Lung (tissue), 12 donors: ENCODE data around the gene ROCK2. TPM values are rescaled to one million over a fixed set of nuclear protein-coding genes. Genes with fewer than 3 reads are reported as not detected.

Experiments
- ATAC-seq: fragments of 200-7000 bp; cut with Tn5 transposase; one replicate; pipeline ENCODE4 v1.9.1; 2020; ENCODE audit warnings: moderate number of reproducible peaks; ENCODE audit not compliant: insufficient read depth, low FRiP score
- DNase-seq, 3 donors: peaks; one replicate each; pipeline ENCODE4 v3.0.0-alpha.2; 2013 to 2017
- H3K27ac ChIP-seq, 2 donors: one replicate each; pipeline ENCODE4 v1.5.1; 2013; ENCODE audit warnings: mild to moderate bottlenecking in 2 of 2, moderate library complexity in 2 of 2, control low read depth in 1 of 2, inconsistent platforms in 1 of 2, low read depth in 1 of 2, low read length in 1 of 2
- H3K27me3 ChIP-seq, 3 donors: one replicate each; pipeline ENCODE4 v1.5.1; 2013; ENCODE audit warnings: low read length in 2 of 3; ENCODE audit not compliant: control insufficient read depth in 3 of 3, insufficient read depth in 3 of 3
- H3K36me3 ChIP-seq, 4 donors: one replicate each; pipeline ENCODE4 v1.5.1; 2013; ENCODE audit warnings: low read length in 4 of 4, mild to moderate bottlenecking in 1 of 4, moderate library complexity in 1 of 4; ENCODE audit not compliant: control insufficient read depth in 4 of 4, insufficient read depth in 4 of 4
- H3K4me1 ChIP-seq, 5 donors: one replicate each; pipeline ENCODE4 v1.5.1; 2013; ENCODE audit warnings: low read length in 5 of 5, mild to moderate bottlenecking in 2 of 5, moderate library complexity in 1 of 5; ENCODE audit not compliant: control insufficient read depth in 5 of 5, insufficient read depth in 5 of 5
- H3K4me3 ChIP-seq: one replicate; pipeline ENCODE4 v1.5.1; 2013; ENCODE audit warnings: mild to moderate bottlenecking, control low read depth, moderate library complexity
- H3K9ac ChIP-seq, 2 donors: one replicate each; pipeline ENCODE4 v1.5.1; 2013; ENCODE audit warnings: low read length in 2 of 2, control low read depth in 1 of 2; ENCODE audit not compliant: insufficient read depth in 1 of 2
- H3K9me3 ChIP-seq, 4 donors: one replicate each; pipeline ENCODE4 v1.5.1; 2013; ENCODE audit warnings: low read length in 3 of 4, mild to moderate bottlenecking in 1 of 4, moderate library complexity in 1 of 4; ENCODE audit not compliant: control insufficient read depth in 4 of 4, insufficient read depth in 3 of 4
- WGBS, 2 donors: extraction: QIAGEN DNeasy Blood & Tissue Kit; methylation state at CpG; one replicate each; pipeline ENCODE4 v1.1.7; 2013; 5-methylcytosine and 5-hydroxymethylcytosine counted together
- polyA plus RNA-seq, 2 donors: library from polyadenylated mRNA; stranded (reverse); fragments of 200-250 nt; gene quantifications; one replicate each; pipeline ENCODE4 v1.2.1, GENCODE V29; 2013
- total RNA-seq, 2 donors: library from RNA; depleted of rRNA in 1 of 2; stranded (reverse); fragments of >200 nt in 1 of 2; gene quantifications; one replicate each; pipeline ENCODE4 v1.2.1, GENCODE V29; 2014 to 2021
- TF ChIP-seq, protein P1 (sequence below): IDR thresholded peaks from 2 replicates; pipeline ENCODE4 v1.5.1; 2012; ENCODE audit warnings: mild to moderate bottlenecking; ENCODE audit errors: control extremely low read depth, extremely low read depth
- donor health status: control.
- donor health status: control.
- donor health status: Bipolar disorder and iron deficiency.
- donor health status: healthy.
- donor health status: DM: yes; HTN: yes; CAD: no.

The ROCK2 gene
- total and polyA plus RNA-seq, 4 donors = 8.0 to 103 (median 28.7) TPM

DNA sequence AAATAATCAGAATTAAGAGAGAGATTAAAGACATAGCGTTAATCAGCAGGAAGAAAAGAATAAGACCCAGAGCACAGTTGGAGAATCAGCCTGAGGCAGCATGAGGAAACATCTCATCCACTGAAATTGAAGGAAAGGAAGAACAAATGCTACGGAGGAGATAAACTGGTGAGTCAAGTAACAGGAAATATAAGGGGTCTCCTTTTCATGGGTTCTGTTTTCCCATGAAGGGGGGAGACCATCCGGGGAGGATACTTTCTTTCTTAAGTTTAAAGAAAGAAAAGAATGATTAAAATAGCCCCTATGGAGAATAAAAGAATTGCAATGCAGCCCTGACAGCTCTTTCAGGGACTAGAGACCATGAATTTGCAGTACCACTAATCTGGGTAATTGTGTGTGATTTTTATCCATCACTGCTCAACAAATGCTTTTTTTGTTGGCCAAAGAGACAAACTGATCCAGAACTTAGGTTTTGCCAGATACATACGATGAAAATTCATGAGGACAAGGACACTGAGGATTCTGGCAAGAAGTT, 17.7 kb downstream of the ROCK2 start:
- Histone ChIP-seq H3K27ac (no peak overlapping the region), H3K9ac (no peak overlapping the region), H3K9me3 (no peaks in the 10 kb centered on the region), H3K4me1 (peaks cover 0 to 13% (median 1%) of the 10 kb centered on the region in 5 donors), H3K36me3 (no peaks in the 10 kb centered on the region), H3K4me3 (no peak overlapping the region), H3K27me3 (no peaks in the 10 kb centered on the region)
- TF ChIP-seq, protein P1, sequence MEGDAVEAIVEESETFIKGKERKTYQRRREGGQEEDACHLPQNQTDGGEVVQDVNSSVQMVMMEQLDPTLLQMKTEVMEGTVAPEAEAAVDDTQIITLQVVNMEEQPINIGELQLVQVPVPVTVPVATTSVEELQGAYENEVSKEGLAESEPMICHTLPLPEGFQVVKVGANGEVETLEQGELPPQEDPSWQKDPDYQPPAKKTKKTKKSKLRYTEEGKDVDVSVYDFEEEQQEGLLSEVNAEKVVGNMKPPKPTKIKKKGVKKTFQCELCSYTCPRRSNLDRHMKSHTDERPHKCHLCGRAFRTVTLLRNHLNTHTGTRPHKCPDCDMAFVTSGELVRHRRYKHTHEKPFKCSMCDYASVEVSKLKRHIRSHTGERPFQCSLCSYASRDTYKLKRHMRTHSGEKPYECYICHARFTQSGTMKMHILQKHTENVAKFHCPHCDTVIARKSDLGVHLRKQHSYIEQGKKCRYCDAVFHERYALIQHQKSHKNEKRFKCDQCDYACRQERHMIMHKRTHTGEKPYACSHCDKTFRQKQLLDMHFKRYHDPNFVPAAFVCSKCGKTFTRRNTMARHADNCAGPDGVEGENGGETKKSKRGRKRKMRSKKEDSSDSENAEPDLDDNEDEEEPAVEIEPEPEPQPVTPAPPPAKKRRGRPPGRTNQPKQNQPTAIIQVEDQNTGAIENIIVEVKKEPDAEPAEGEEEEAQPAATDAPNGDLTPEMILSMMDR = no peak
- ATAC-seq = no peak
- DNase-seq = no peak
- 44 to 52% methylated on average over 4 of the region's 4 CpGs for WGBS, 2 donors

DNA sequence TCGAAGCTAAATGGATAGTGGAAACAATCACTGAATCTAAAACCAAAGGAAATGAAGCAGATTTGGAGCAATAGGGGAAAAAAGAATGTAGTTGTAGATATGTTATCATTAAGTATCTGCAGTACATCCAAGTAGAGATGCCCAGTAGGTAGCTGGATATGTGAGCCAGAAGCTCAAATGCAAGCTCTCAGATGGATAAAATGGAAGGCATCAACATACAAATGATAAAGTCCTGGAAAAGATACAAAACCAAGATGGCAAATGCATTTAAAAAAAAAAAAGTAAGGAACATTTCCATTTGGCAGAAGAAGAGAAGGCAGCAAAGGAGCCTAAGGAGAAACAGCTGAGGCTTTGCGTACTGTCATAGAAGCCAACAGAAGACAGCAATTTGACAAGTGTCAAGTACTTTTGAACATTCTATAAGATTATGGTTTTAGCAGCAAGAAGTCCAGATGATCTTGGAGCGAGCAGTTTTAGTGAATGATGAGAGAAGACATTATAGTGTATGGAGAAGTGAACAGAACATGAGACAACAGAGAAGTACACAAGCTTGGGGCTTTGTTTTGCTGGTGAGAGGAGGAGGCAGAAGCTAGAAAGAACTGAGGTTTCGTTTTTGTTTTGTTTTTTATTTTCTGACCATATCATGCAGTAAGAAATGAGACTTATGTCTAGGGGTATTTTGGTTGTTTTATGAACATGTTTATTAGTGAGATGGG, 18.3 kb downstream of the ROCK2 start:
- Histone ChIP-seq H3K9ac (no peak overlapping the region), H3K4me3 (no peak overlapping the region), H3K27me3 (no peaks in the 10 kb centered on the region), H3K36me3 (no peaks in the 10 kb centered on the region), H3K9me3 (no peaks in the 10 kb centered on the region), H3K27ac (no peak overlapping the region), H3K4me1 (peaks cover 0 to 13% (median under 1%) of the 10 kb centered on the region in 5 donors)
- DNase-seq = no peak
- TF ChIP-seq, protein P1 = no peak
- 58 to 61% methylated on average over 4 of the region's 4 CpGs for WGBS, 2 donors
- no peak for ATAC-seq

DNA sequence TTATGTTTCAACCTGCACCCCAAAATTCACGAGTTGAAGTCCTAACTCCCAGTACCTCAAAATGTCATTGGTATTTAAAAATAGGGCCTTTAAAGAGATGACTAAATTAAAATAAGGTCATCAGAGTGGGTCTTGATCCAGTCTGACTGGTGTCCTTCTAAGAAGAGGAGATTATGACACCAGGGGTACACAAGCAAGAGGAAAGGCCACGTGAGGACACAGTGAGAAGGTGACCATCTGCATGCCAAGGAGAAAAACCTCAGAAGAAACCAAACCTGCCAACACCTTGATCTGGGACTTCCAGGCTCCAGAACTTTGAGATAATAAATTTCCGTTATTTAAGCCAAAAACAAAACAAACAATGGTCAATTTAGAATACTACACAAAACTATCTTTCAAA, 22.6 kb downstream of the ROCK2 start:
- no peaks in the 10 kb centered on the region for H3K27me3 ChIP-seq
- H3K9me3 ChIP-seq = no peaks in the 10 kb centered on the region
- H3K9ac ChIP-seq = no peak overlapping the region
- TF ChIP-seq, protein P1 = no peak
- H3K27ac ChIP-seq = no peak overlapping the region
- DNase-seq = no peak
- peaks cover 0 to 14% (median 0%) of the 10 kb centered on the region in 5 donors for H3K4me1 ChIP-seq
- WGBS, 2 donors = 82 to 87% methylated on average over 3 of the region's 3 CpGs
- ATAC-seq = no peak
- H3K36me3 ChIP-seq = no peaks in the 10 kb centered on the region
- no peak overlapping the region for H3K4me3 ChIP-seq
